ENCODE measurements around the gene KATNB1. TPM values are rescaled to one million over a fixed set of nuclear protein-coding genes. Genes with fewer than 3 reads are reported as not detected.
"Not testable (repeated sequence)": the region's sequence is repeated elsewhere in the genome, so short reads cannot be mapped to it uniquely, and the experiment has no call there.

The KATNB1 gene
- total RNA-seq, 2 donors from 2014 or later, result 20.2 to 33.9 TPM

- Mint-ChIP-seq H3K36me3 (no peaks in the 10 kb centered on the region), H3K9me3 (no peaks in the 10 kb centered on the region), H3K27ac (no peak overlapping the region)
- ATAC-seq (no peak), DNase-seq (ENCODE audit: low spot score in 2 of 2) (no peak)
Observed at GRCh38 chr16:57765160-57765728, 29.7 kb downstream of the KATNB1 start.

GRCh38 chr16:57766714-57767348, 31.3 kb downstream of the KATNB1 start:
- no peaks in the 10 kb centered on the region for H3K36me3 Mint-ChIP-seq
- H3K9me3 Mint-ChIP-seq, result no peaks in the 10 kb centered on the region
- ATAC-seq (no peak), DNase-seq (ENCODE audit: low spot score in 2 of 2) (no peak)
- H3K27ac Mint-ChIP-seq, result no peak overlapping the region

GRCh38 chr16:57769541-57770145, 34.1 kb downstream of the KATNB1 start:
- Mint-ChIP-seq H3K9me3 (no peaks in the 10 kb centered on the region), H3K36me3 (no peaks in the 10 kb centered on the region), H3K27ac (no peak overlapping the region)
- no peak for DNase-seq (ENCODE audit: low spot score in 2 of 2)
- ATAC-seq, result no peak

- ATAC-seq, result no peak
- no peaks in the 10 kb centered on the region for H3K36me3 Mint-ChIP-seq
- no peaks in the 10 kb centered on the region for H3K9me3 Mint-ChIP-seq
Observed at GRCh38 chr16:57770361-57770760, 34.8 kb downstream of the KATNB1 start.

GRCh38 chr16:57771141-57771785, 35.7 kb downstream of the KATNB1 start:
- ATAC-seq (no peak), DNase-seq (ENCODE audit: low spot score in 2 of 2) (no peak)

More at GRCh38 chr16:57770361-57770760, 34.8 kb downstream of the KATNB1 start:
- no peak overlapping the region for H3K27ac Mint-ChIP-seq
- no peak for DNase-seq (ENCODE audit: low spot score in 2 of 2)

GRCh38 chr16:57773019-57773418, 37.4 kb downstream of the KATNB1 start:
- DNase-seq (ENCODE audit: low spot score in 2 of 2) (no peak), ATAC-seq (no peak)
- H3K36me3 Mint-ChIP-seq, result no peaks in the 10 kb centered on the region
- H3K9me3 Mint-ChIP-seq, result no peaks in the 10 kb centered on the region
- no peak overlapping the region for H3K27ac Mint-ChIP-seq

More at GRCh38 chr16:57771141-57771785, 35.7 kb downstream of the KATNB1 start:
- Mint-ChIP-seq H3K36me3 (no peaks in the 10 kb centered on the region), H3K9me3 (no peaks in the 10 kb centered on the region), H3K27ac (no peak overlapping the region)

GRCh38 chr16:57773655-57774295, 38.2 kb downstream of the KATNB1 start:
- no peaks in the 10 kb centered on the region for H3K36me3 Mint-ChIP-seq
- no peak for ATAC-seq
- H3K27ac Mint-ChIP-seq, result no peak overlapping the region
- DNase-seq (ENCODE audit: low spot score in 2 of 2), result no peak
- H3K9me3 Mint-ChIP-seq, result no peaks in the 10 kb centered on the region

GRCh38 chr16:57774705-57775285, 39.2 kb downstream of the KATNB1 start:
- H3K27ac Mint-ChIP-seq, result no peak overlapping the region
- ATAC-seq (no peak), DNase-seq (ENCODE audit: low spot score in 2 of 2) (no peak)
- no peaks in the 10 kb centered on the region for H3K9me3 Mint-ChIP-seq
- no peaks in the 10 kb centered on the region for H3K36me3 Mint-ChIP-seq

- peak overlapping the region in 1 of 2 donors; percentile 7 for H3K27ac Mint-ChIP-seq
Observed at GRCh38 chr16:57775661-57776469, 40.3 kb downstream of the KATNB1 start.

GRCh38 chr16:57778658-57779057, 43.1 kb downstream of the KATNB1 start:
- no peak for ATAC-seq
- Mint-ChIP-seq H3K36me3 (no peaks in the 10 kb centered on the region), H3K9me3 (no peaks in the 10 kb centered on the region), H3K27ac (no peak overlapping the region)
- DNase-seq (ENCODE audit: low spot score in 2 of 2), result no peak

More at GRCh38 chr16:57775661-57776469, 40.3 kb downstream of the KATNB1 start:
- Mint-ChIP-seq H3K36me3 (no peaks in the 10 kb centered on the region), H3K9me3 (no peaks in the 10 kb centered on the region)
- DNase-seq (ENCODE audit: low spot score in 2 of 2) (no peak), ATAC-seq (peak in 1 of 2 donors; percentile 18)

- H3K27ac Mint-ChIP-seq; H3K36me3 Mint-ChIP-seq; DNase-seq (ENCODE audit: low spot score in 2 of 2); H3K9me3 Mint-ChIP-seq; ATAC-seq: not testable (repeated sequence)
Observed at GRCh38 chr16:57779836-57780235, 44.3 kb downstream of the KATNB1 start.

GRCh38 chr16:57781349-57781740, 45.8 kb downstream of the KATNB1 start:
- no peaks in the 10 kb centered on the region for H3K9me3 Mint-ChIP-seq
- no peak overlapping the region for H3K27ac Mint-ChIP-seq
- DNase-seq (ENCODE audit: low spot score in 2 of 2), result no peak
- no peaks in the 10 kb centered on the region for H3K36me3 Mint-ChIP-seq
- no peak for ATAC-seq

- DNase-seq (ENCODE audit: low spot score in 2 of 2) (no peak), ATAC-seq (no peak)
- no peaks in the 10 kb centered on the region for H3K36me3 Mint-ChIP-seq
- H3K9me3 Mint-ChIP-seq, result no peaks in the 10 kb centered on the region
- peak overlapping the region in 1 of 2 donors; percentile 13 for H3K27ac Mint-ChIP-seq
Observed at GRCh38 chr16:57781741-57782606, 46.4 kb downstream of the KATNB1 start.

GRCh38 chr16:57782607-57783055, 47.1 kb downstream of the KATNB1 start:
- not testable (repeated sequence) for H3K9me3 Mint-ChIP-seq; DNase-seq (ENCODE audit: low spot score in 2 of 2); ATAC-seq; H3K36me3 Mint-ChIP-seq
- peak overlapping the region in 1 of 2 donors; percentile 13 for H3K27ac Mint-ChIP-seq

- H3K36me3 Mint-ChIP-seq, result no peaks in the 10 kb centered on the region
- DNase-seq (ENCODE audit: low spot score in 2 of 2) (no peak), ATAC-seq (no peak)
- H3K27ac Mint-ChIP-seq, result no peak overlapping the region
- H3K9me3 Mint-ChIP-seq, result no peaks in the 10 kb centered on the region
Observed at GRCh38 chr16:57783116-57783515, 47.5 kb downstream of the KATNB1 start.
